Fibroblast of skin of left biceps (primary cell): ENCODE measurements around the gene PCDHA2.
"Not testable (repeated sequence)": the region's sequence is repeated elsewhere in the genome, so short reads cannot be mapped to it uniquely, and the experiment has no call there.

ENCODE experiments used
- DNase-seq, 2 experiments: peaks; one replicate each; pipeline ENCODE4 v3.0.0-alpha.2; 2013; ENCODE audit warnings: low read depth in 2 of 2

The PCDHA2 gene

DNA sequence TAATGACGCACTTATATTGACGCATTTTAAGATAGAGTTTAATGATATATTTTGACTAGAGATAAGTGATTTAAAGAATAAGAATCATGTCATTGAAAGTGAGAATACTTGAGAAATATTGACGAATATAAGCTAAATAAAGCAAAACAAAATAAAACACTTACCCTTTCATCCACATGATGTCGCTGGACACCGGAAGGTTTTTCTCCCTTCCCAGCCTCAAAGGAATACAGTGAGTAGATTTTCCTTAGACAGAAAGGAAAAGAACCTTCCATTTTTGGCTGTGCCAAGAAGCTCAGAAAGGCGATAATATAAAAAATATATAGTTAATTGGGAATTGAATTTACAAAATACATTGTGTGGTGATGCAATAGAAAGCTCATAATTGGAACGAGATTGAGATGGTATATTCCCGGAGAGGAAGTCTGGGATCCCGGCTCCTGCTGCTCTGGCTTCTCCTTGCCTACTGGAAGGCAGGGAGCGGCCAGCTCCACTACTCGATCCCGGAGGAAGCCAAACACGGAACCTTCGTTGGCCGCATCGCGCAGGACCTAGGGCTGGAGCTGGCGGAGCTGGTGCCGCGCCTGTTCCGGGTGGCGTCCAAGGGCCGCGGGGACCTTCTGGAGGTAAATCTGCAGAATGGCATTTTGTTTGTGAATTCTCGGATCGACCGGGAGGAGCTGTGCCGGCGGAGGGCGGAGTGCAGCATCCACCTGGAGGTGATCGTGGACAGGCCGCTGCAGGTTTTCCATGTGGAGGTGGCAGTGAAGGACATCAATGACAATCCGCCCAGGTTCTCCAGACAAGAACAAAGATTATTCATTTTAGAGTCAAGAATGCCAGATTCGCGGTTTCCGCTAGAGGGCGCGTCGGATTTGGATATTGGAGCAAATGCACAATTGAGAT, 27.0 kb downstream of the PCDHA2 start, which contains the start of gene PCDHA5:
PCDHA5 (plus strand) TSS at position 239 of the 906 bp plus-strand sequence.
- DNase-seq: no peak

DNA sequence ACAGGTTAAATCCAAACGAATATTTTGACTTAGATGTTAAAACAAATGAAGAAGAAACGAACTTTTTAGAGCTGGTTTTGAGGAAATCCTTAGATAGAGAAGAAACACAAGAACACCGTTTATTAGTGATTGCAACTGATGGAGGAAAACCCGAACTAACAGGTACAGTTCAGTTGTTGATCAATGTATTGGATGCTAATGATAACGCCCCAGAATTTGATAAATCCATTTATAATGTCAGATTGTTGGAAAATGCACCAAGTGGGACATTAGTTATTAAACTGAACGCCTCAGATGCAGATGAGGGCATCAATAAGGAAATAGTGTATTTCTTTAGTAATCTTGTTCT, 27.6 kb downstream of the PCDHA2 start:
- no peak for DNase-seq

DNA sequence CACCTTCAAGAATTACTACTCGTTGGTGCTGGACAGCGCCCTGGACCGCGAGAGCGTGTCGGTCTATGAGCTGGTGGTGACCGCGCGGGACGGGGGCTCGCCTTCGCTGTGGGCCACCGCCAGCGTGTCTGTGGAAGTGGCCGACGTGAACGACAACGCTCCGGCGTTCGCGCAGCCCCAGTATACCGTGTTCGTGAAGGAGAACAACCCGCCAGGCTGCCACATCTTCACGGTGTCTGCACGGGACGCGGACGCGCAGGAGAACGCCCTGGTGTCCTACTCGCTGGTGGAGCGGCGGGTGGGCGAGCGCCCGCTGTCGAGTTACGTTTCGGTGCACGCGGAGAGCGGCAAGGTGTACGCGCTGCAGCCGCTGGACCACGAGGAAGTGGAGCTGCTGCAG, 28.3 kb downstream of the PCDHA2 start:
- not testable (repeated sequence) for DNase-seq

DNA sequence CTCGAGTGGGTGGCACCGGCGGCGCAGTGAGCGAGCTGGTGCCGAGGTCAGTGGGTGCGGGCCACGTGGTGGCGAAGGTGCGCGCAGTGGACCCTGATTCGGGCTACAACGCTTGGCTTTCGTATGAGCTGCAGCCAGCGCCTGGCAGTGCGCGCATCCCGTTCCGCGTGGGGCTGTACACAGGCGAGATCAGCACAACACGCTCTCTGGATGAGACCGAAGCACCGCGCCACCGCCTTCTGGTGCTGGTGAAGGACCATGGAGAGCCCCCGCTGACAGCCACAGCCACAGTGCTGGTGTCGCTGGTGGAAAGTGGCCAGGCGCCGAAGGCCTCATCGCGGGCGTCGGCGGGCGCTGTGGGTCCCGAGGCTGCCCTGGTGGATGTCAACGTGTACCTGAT, 28.8 kb downstream of the PCDHA2 start:
- no peak for DNase-seq

DNA sequence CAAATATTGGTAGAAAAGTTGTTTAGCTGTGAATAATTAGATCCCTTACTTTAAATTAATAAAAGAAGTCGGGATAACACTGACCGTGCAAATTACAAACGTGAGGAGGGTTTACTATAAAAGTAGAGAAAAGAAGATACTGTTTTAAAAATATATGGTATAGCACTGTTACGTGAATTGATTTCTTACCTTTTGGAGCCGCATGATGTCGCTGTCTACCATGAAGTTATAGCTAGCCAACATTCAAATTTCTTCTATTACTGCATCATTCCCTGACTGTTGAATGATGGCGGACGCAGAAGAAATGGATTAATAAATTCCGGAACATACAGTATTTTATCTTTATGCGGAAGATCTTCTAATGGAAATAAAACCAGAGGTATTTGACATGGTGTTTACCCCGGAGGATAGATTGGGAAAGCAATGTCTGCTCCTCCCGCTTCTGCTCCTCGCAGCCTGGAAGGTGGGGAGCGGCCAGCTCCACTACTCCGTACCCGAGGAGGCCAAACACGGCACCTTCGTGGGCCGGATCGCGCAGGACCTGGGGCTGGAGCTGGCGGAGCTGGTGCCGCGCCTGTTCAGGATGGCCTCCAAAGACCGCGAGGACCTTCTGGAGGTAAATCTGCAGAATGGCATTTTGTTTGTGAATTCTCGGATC, 33.2 kb downstream of the PCDHA2 start, which contains the start of gene PCDHA6:
PCDHA6 (plus strand) TSS at position 257 of the 658 bp plus-strand sequence; CDS start at position 389, 132 bp downstream.
- DNase-seq: no peak

DNA sequence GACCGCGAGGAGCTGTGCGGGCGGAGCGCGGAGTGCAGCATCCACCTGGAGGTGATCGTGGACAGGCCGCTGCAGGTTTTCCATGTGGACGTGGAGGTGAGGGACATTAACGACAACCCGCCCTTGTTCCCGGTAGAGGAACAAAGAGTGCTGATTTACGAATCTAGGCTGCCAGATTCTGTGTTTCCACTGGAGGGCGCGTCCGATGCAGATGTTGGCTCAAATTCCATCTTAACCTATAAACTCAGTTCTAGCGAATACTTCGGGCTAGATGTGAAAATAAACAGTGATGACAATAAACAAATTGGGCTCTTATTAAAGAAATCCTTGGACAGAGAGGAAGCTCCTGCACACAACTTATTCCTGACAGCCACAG, 33.7 kb downstream of the PCDHA2 start:
- no peak for DNase-seq

DNA sequence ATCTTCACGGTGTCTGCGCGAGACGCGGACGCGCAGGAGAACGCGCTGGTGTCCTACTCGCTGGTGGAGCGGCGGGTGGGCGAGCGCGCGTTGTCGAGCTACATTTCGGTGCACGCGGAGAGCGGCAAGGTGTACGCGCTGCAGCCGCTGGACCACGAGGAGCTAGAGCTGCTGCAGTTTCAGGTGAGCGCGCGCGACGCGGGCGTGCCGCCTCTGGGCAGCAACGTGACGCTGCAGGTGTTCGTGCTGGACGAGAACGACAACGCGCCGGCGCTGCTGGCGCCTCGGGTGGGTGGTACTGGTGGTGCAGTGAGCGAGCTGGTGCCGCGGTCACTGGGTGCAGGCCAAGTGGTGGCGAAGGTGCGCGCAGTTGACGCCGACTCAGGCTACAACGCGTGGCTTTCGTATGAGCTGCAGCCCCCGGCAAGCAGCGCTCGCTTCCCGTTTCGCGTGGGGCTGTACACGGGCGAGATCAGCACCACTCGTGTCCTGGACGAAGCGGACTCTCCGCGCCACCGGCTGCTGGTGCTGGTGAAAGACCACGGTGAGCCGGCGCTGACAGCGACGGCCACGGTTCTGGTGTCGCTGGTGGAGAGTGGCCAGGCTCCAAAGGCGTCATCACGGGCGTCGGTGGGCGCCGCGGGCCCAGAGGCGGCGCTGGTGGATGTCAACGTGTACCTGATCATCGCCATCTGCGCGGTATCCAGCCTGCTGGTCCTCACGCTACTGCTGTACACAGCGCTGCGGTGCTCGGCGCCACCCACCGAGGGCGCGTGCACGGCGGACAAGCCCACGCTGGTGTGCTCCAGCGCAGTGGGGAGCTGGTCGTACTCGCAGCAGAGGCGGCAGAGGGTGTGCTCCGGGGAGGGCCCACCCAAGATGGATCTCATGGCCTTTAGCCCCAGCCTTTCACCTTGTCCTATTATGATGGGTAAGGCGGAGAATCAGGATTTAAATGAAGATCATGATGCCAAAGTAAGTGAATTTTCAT, 35.2 kb downstream of the PCDHA2 start:
- not testable (repeated sequence) for DNase-seq

DNA sequence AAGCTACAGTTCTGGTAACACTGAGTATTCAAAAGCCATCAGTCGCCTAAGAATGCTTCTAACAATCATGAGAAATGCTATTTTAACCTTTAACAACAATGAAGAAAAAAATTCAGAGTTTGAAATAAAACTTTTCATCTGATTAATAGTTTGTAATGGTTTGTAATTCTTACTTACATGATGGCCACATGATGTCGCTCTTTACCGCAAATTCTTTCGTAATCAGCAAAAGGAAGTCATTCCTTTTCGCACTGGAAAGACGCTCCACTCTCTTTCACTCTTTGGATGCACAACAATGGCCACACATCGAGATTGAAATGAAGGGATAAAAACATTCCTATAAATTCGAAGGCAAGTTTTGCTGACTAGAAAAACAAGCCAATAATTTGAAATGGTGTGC, 39.3 kb downstream of the PCDHA2 start, which contains the start of gene PCDHA7:
PCDHA7 (plus strand) TSS at position 277 of the 400 bp plus-strand sequence; CDS start at position 392, 115 bp downstream.
- DNase-seq: peak in 1 of 2 experiments; percentile 4

DNA sequence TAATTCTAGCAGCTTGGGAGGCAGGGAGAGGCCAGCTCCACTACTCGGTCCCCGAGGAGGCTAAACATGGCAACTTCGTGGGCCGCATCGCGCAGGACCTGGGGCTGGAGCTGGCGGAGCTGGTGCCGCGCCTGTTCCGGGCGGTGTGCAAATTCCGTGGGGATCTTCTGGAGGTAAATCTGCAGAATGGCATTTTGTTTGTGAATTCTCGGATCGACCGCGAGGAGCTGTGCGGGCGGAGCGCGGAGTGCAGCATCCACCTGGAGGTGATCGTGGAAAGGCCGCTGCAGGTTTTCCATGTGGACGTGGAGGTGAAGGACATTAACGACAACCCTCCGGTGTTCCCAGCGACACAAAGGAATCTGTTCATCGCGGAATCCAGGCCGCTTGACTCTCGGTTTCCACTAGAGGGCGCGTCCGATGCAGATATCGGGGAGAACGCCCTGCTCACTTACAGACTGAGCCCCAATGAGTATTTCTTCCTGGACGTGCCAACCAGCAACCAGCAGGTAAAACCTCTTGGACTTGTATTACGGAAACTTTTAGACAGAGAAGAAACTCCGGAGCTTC, 39.9 kb downstream of the PCDHA2 start:
- not testable (repeated sequence) for DNase-seq

DNA sequence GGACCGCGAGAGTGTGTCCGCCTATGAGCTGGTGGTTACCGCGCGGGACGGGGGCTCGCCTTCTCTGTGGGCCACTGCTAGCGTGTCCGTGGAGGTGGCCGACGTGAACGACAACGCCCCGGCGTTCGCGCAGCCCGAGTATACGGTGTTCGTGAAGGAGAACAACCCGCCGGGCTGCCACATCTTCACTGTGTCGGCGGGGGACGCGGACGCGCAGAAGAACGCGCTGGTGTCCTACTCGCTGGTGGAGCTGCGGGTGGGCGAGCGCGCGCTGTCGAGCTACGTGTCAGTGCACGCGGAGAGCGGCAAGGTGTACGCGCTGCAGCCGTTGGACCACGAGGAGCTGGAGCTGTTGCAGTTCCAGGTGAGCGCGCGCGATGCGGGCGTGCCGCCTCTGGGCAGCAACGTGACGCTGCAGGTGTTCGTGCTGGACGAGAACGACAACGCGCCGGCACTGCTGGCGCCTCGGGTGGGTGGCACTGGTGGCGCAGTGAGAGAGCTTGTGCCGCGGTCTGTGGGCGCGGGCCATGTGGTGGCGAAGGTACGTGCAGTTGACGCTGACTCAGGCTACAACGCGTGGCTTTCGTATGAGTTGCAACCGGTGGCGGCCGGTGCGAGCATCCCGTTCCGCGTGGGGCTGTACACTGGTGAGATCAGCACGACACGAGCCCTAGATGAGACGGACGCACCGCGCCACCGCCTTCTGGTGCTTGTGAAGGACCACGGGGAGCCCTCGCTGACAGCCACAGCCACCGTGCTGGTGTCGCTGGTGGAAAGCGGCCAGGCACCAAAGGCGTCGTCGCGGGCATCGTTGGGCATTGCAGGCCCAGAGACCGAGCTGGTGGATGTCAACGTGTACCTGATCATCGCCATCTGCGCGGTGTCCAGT, 41.2 kb downstream of the PCDHA2 start:
- no peak for DNase-seq

DNA sequence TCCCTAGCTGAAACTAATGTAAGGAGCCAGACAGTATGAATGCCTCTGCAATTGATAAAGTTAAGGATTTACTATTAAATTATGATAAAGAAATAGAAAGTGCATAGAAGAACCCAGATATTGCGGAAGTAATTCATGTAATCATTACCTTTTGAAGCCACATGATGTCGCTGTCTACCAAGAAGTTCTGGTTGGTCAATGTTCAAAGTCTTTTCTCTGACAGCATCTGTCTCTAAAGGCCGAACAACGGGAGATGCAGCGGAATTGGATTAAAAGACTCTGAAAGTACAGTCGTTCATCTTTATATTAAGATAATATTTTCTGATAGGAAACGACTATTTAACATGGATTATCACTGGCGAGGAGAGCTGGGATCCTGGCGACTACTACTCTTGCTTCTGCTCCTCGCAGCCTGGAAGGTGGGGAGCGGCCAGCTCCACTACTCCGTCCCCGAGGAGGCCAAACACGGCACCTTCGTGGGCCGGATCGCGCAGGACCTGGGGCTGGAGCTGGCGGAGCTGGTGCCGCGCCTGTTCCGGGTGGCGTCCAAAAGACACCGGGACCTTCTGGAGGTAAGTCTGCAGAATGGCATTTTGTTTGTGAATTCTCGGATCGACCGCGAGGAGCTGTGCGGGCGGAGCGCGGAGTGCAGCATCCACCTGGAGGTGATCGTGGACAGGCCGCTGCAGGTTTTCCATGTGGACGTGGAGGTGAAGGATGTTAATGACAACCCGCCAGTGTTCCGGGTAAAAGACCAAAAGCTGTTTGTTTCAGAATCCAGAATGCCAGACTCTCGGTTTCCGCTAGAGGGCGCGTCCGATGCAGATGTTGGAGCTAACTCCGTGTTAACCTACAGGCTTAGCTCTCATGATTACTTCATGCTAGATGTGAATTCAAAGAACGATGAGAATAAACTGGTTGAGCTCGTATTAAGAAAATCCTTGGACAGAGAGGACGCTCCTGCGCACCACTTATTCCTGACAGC, 46.6 kb downstream of the PCDHA2 start, which contains the start of gene PCDHA8:
PCDHA8 (plus strand) TSS at position 210 of the 985 bp plus-strand sequence; CDS start at position 345, 135 bp downstream.
- no peak for DNase-seq

DNA sequence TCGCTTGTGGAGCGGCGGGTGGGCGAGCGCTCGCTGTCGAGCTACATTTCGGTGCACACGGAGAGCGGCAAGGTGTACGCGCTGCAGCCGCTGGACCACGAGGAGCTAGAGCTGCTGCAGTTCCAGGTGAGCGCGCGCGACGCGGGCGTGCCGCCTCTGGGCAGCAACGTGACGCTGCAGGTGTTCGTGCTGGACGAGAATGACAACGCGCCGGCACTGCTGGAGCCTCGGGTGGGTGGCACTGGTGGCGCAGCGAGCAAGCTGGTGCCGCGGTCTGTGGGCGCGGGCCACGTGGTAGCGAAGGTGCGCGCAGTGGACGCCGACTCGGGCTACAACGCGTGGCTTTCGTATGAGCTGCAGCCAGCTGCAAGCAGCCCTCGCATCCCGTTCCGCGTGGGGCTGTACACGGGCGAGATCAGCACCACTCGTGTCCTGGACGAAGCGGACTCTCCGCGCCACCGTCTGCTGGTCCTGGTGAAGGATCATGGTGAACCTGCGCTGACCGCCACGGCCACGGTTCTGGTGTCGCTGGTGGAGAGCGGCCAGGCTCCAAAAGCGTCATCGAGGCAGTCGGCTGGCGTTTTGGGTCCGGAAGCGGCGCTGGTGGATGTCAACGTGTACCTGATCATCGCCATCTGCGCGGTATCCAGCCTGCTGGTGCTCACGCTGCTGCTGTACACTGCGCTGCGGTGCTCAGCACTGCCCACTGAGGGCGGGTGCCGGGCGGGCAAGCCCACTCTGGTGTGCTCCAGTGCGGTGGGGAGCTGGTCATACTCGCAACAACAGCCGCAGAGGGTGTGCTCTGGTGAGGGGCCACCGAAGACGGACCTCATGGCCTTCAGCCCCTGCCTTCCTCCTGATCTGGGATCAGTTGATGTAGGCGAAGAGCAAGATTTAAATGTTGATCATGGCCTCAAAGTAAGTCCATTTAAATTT, 48.4 kb downstream of the PCDHA2 start:
- DNase-seq: no peak
